ENCODE results near the gene ADARB2. TPM values are rescaled to one million over a fixed set of nuclear protein-coding genes. Genes with fewer than 3 reads are reported as not detected.

ADARB2 gene
- total and polyA plus RNA-seq, 4 donors, result 0.55 to 0.70 (median 0.59) TPM; not detected in 1

DNA sequence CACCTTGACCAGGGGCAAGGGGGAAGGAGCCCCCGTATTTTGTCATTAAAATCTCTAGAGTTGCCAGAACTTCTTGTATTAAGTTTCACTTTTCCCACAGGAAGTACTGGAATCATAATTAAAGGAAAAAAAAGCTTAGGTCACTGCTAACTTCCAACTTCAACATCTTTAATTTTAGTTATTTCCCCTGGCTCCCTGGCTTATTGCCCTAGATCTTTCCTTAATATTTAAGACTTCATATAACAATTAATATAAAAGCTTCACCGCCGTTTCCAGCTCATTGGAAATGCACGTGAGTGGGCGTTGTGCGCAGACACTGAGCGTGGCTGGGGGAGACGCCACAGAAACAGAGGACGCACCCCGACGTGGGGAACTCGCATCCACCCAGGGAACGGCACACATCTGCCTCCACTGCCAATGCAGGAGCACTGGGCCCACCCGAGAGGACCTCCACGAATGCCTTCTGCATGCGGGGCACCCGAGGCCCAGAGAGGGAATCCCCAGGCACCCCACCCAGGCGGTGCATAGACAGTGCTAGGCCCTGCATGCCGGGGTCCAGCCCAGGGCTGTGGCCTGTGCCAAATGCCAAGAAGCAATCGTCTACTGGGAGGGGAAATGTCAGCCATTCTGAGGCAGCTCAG lies 72.2 kb downstream of the ADARB2 start (continued):
- no peak for TF ChIP-seq MAX (IDR thresholded peaks at IDR 0.05)

- no peak overlapping the region for H3K4me3 ChIP-seq (ENCODE audit: low read depth in 1 of 3, low read length in 3 of 3)
- TF ChIP-seq RXRA (IDR thresholded peaks at IDR 0.05) (no peak), NR2F2 (IDR thresholded peaks at IDR 0.05) (no peak), SP1 (IDR thresholded peaks at IDR 0.05) (no peak), HNF4A (conservative IDR thresholded peaks at IDR 0.05) (no peak), REST (IDR thresholded peaks at IDR 0.05) (no peak), MAX (IDR thresholded peaks at IDR 0.05) (no peak), TAF1 (conservative IDR thresholded peaks at IDR 0.05) (no peak)
- TF ChIP-seq, protein P1, sequence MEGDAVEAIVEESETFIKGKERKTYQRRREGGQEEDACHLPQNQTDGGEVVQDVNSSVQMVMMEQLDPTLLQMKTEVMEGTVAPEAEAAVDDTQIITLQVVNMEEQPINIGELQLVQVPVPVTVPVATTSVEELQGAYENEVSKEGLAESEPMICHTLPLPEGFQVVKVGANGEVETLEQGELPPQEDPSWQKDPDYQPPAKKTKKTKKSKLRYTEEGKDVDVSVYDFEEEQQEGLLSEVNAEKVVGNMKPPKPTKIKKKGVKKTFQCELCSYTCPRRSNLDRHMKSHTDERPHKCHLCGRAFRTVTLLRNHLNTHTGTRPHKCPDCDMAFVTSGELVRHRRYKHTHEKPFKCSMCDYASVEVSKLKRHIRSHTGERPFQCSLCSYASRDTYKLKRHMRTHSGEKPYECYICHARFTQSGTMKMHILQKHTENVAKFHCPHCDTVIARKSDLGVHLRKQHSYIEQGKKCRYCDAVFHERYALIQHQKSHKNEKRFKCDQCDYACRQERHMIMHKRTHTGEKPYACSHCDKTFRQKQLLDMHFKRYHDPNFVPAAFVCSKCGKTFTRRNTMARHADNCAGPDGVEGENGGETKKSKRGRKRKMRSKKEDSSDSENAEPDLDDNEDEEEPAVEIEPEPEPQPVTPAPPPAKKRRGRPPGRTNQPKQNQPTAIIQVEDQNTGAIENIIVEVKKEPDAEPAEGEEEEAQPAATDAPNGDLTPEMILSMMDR (IDR thresholded peaks at IDR 0.05; ENCODE audit: low read depth, low read length, missing input control), result no peak
- H3K27ac ChIP-seq (ENCODE audit: low read depth in 1 of 2, low read length in 2 of 2), result no peak overlapping the region
- WGBS, result 78% methylated on average over 15 of the region's 15 CpGs
- no peaks in the 10 kb centered on the region for H3K9me3 ChIP-seq (ENCODE audit: control insufficient read depth in 4 of 4, low read length in 3 of 4)
- H3K4me1 ChIP-seq (ENCODE audit: control insufficient read depth in 4 of 4, insufficient read depth in 4 of 4, low read length in 3 of 4), result no peaks in the 10 kb centered on the region
- no peaks in the 10 kb centered on the region for H3K36me3 ChIP-seq (ENCODE audit: control insufficient read depth in 4 of 4, insufficient read depth in 3 of 4, low read depth in 1 of 4, low read length in 3 of 4)
- DNase-seq (ENCODE audit: low spot score), result no peak
- H3K9ac ChIP-seq (ENCODE audit: low read depth in 1 of 2, low read length in 2 of 2), result no peak overlapping the region
- no peaks in the 10 kb centered on the region for H3K27me3 ChIP-seq (ENCODE audit: control insufficient read depth in 4 of 4, insufficient read depth in 4 of 4, low read length in 3 of 4)
These were observed 72.9 kb downstream of the ADARB2 start for GRCh38 chr10:1664333-1664964.

- 90% methylated on average over 17 of the region's 17 CpGs for WGBS
- Histone ChIP-seq H3K4me3 (ENCODE audit: low read depth in 1 of 3, low read length in 3 of 3) (no peak overlapping the region), H3K9me3 (ENCODE audit: control insufficient read depth in 4 of 4, low read length in 3 of 4) (no peaks in the 10 kb centered on the region), H3K4me1 (ENCODE audit: control insufficient read depth in 4 of 4, insufficient read depth in 4 of 4, low read length in 3 of 4) (no peaks in the 10 kb centered on the region), H3K27ac (ENCODE audit: low read depth in 1 of 2, low read length in 2 of 2) (no peak overlapping the region), H3K9ac (ENCODE audit: low read depth in 1 of 2, low read length in 2 of 2) (no peak overlapping the region), H3K36me3 (ENCODE audit: control insufficient read depth in 4 of 4, insufficient read depth in 3 of 4, low read depth in 1 of 4, low read length in 3 of 4) (no peaks in the 10 kb centered on the region), H3K27me3 (ENCODE audit: control insufficient read depth in 4 of 4, insufficient read depth in 4 of 4, low read length in 3 of 4) (no peaks in the 10 kb centered on the region)
- DNase-seq (ENCODE audit: low spot score), result no peak
- no peak for TF ChIP-seq EGR1 (IDR thresholded peaks at IDR 0.05; ENCODE audit: low read depth in 2 of 2)
- no peak for TF ChIP-seq MAX (IDR thresholded peaks at IDR 0.05)
- no peak for TF ChIP-seq RAD21 (IDR thresholded peaks at IDR 0.05)
- no peak for TF ChIP-seq ZBTB33 (IDR thresholded peaks at IDR 0.05)
- no peak for TF ChIP-seq YY1 (IDR thresholded peaks at IDR 0.05)
- TF ChIP-seq JUND (IDR thresholded peaks at IDR 0.05), result no peak
- TF ChIP-seq, protein P1 (IDR thresholded peaks at IDR 0.05; ENCODE audit: low read depth, low read length, missing input control), result no peak
- TF ChIP-seq, protein P2, sequence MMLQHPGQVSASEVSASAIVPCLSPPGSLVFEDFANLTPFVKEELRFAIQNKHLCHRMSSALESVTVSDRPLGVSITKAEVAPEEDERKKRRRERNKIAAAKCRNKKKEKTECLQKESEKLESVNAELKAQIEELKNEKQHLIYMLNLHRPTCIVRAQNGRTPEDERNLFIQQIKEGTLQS (IDR thresholded peaks at IDR 0.05), result no peak
- no peak for TF ChIP-seq NR2F2 (IDR thresholded peaks at IDR 0.05)
- TF ChIP-seq HNF4G (IDR thresholded peaks at IDR 0.05), result no peak
- no peak for TF ChIP-seq FOXA1 (IDR thresholded peaks at IDR 0.05)
- no peak for TF ChIP-seq GABPA (IDR thresholded peaks at IDR 0.05 in 1 of 2, conservative IDR thresholded peaks at IDR 0.05 in 1 of 2)
- TF ChIP-seq SP1 (IDR thresholded peaks at IDR 0.05), result no peak
These were observed 74.1 kb downstream of the ADARB2 start for GRCh38 chr10:1663226-1663625.
